Esophagus squamous epithelium (tissue), 4 donors: Measurements from ENCODE around the gene MED27.

ENCODE experiments used
- CTCF ChIP-seq, 6 experiments: fragments of 450-650 bp in 4 of 6; fragments of 200-600 bp in 2 of 6; sonication (generic) in 2 of 6; IDR thresholded peaks; one replicate each; pipeline ENCODE4 v1.5.1; 2016 to 2019; ENCODE audit warnings: antibody characterized with exemption in 6 of 6, mild to moderate bottlenecking in 4 of 6, moderate library complexity in 4 of 6
- POLR2A ChIP-seq, 4 donors: fragments of 450-650 bp; IDR thresholded peaks; one replicate each; pipeline ENCODE4 v1.6.1; 2017; ENCODE audit warnings: antibody characterized with exemption in 4 of 4, mild to moderate bottlenecking in 4 of 4, moderate library complexity in 3 of 4

DNA sequence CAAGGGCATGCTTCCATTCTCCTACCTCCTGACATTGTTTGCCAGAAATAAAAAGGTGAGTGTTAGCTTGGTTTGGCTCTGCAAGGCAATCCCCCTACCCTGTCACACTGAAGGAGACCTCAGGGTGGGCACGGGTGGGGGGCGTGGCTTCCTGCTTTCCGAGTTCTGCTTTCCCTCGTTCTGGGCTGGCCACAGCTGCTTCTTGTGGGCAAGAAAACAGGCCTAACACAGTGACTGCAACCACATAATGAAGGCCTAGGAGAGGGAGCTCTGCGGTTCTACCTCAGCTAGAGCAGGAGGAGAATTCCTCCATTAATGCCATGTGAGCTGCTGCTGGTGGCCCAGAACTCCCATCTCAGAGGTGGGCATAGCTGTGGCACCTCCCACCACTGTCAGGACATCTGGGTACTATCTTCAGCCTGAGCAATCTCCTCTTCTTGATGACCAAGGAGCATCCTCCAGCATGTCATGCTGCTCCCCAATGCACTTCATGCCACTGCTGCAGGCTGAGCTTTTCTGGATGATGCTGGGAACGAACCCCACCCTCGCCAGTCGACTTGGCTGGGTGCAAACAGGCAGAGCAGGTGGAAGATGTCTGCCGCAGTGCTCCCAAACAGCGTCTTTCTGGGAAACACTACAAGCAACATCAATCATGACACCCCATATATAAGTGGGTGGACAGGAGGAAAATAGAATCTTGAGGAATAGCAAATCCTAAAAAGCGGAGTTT lies 200.3 kb downstream of the MED27 start:
- TF ChIP-seq CTCF (IDR thresholded peaks at IDR 0.05) (no peak), POLR2A (IDR thresholded peaks at IDR 0.05) (no peak)
